GM19468 (cell line): Measurements from ENCODE around the gene SHANK3.
A peak's percentile ranks its signal among the peaks of the same experiment; 100 is the strongest.
"Not testable (repeated sequence)": the region's sequence is repeated elsewhere in the genome, so short reads cannot be mapped to it uniquely, and the experiment has no call there.

ENCODE experiments used
- ATAC-seq: cut with Tn5 transposase; IDR thresholded peaks from one replicate; pipeline ENCODE4 v1.9.1; 2021; ENCODE audit warnings: mild to moderate bottlenecking, moderate library complexity, moderate number of reproducible peaks; ENCODE audit not compliant: unreplicated experiment; ENCODE audit errors: extremely low read depth

SHANK3 gene

DNA sequence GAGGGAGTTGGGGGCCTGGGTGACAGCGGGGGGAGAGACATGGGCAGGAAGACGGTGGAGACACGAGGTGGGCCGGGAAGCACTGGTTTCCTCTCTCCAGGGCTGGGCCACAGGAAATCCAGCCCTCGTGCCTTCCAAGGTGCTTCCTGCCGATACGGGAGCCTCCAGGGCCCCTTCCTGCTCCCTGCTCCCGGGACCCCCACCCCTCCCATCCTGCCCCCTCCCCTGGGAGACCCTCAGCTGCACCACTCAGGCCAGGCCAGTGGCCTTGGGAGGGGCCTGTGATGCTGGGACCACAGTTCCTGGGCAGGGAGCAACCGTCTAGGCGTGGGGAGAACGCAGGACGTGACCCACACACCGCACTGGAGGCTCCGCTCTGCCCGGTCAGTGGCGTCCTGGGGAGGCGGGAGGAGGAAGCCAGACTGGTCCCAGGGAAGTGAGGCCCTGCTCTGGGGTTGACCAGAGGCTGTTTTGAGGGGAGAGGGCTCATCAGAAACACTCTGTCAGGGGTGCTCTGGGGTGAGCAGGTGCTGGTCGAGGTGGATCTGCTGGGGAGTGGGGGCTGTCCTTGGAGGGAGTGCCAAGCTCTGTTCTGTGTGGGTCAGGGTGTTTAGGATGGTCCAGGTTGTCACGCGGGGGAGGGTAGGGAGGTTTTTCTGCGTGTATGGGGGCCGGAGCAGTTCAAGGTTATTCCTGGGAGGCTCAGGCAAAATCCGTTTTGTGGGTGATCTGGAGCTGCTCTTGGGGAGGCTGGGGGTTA lies at the start of gene SHANK3:
Gene SHANK3 (plus strand): TSS at position 353 of the 760 bp plus-strand sequence.
- ATAC-seq = no peak

- ATAC-seq = no peak
Observed at GRCh38 chr22:50624347-50625130, 48.1 kb upstream of the SHANK3 start.

DNA sequence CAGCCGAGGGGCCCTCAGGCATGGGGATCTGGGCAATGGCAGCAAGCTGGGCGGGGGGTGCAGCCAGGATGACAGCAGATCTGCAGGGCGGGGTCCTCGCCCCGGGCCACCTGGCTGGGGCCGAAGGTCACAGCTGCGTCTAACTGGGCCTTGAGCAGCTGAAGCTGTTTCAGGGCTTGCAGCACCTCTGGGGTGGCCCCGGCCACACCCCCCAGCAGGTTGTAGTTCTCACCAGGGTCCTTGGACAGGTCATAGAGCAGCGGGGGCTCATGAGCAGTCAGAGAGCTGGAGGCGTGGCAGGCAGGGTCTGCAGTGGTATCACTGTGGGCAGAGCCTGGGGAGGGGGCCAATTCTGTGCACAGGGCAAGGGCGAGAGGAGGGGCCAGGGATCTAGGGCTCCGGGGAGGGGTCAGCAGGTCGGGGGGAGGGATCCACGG lies 47.5 kb upstream of the SHANK3 start:
- ATAC-seq = no peak

DNA sequence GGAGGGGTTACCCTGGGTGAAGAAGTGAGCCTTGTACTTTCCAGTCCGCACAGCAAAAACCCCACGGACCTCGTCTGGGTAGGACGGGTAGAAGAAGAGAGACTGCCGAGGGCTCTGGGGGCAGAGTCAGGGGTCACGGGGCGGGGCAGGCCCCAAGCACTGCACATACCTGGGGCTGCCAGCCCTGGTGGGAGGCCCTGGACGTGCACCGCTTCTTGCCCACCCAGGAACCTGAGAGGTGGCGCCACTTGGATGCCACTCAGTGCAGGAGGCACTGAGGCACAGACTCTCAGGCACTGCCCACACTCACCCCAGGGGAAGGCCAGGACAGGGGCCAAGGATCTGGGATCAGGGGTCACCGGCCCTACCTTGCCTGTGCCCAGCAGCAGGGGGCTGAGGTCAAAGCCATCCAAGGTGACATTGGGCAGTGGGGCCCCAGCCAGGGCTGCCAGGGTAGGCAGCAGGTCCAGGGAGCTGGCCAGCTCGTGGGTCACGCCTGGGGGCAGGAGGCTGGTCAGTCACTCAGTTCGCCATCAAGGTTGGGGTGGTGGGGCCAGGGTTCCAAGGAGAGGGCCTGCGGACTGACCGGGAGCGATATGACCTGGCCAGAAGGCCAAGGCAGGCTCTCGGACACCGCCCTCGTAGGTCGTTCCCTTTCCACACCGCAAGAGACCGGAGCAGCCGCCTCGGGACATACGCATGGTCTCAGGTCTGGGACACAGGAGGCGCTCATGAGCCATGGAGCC lies 46.9 kb upstream of the SHANK3 start:
- no peak for ATAC-seq

- no peak for ATAC-seq
Observed at GRCh38 chr22:50626314-50626849, 46.2 kb upstream of the SHANK3 start.

- no peak for ATAC-seq
Observed at GRCh38 chr22:50626850-50627641, 45.6 kb upstream of the SHANK3 start.

DNA sequence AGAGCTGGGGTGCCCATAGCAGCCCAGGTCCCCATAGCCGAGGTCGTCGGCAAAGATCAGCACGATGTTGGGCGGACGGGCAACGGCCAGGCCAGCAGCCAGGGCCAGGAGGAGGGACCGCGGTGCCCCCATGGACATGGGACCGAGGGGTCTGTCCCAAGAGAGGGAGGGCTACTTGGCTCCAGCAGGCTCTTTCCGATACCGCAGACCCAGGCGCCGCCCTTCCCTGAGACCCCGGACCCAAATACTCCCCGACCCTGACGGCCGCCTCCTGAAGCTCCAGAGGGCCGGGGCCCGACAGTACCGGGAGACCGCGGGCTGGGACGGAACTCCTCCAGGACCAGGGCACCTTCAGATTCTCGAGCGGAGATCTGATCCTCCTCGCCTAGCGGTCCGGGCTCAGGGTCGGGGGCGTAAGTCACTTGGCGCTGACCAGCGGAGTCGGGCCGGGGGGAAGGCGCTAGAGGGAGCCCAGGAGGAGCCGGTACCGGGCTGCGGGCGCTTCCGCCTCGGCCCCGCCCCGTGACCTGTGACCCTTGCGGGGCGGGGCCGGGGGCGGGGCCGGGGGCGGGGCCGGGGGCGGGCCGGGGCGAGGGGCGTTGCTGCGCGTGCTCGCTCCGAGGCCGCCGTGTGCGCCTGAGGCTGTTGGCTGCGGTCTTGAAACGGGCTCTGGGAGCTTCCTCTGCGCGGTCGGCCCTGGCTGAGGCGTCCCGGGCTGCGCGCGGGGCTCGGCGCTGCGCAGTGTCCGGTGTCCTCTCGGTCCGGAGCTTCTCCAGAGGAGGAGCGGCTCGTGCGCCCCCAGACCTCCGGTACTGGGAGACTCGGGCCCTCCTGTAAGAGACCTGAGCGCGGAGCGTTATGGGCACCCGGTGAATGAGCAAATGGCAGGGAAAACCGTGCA lies 44.7 kb upstream of the SHANK3 start, which contains the start of gene ARSA:
Gene ARSA (minus strand): TSS at position 511 of the 901 bp plus-strand sequence. CDS start 373 bp downstream, at position 138.
- ATAC-seq = peak; percentile 28

DNA sequence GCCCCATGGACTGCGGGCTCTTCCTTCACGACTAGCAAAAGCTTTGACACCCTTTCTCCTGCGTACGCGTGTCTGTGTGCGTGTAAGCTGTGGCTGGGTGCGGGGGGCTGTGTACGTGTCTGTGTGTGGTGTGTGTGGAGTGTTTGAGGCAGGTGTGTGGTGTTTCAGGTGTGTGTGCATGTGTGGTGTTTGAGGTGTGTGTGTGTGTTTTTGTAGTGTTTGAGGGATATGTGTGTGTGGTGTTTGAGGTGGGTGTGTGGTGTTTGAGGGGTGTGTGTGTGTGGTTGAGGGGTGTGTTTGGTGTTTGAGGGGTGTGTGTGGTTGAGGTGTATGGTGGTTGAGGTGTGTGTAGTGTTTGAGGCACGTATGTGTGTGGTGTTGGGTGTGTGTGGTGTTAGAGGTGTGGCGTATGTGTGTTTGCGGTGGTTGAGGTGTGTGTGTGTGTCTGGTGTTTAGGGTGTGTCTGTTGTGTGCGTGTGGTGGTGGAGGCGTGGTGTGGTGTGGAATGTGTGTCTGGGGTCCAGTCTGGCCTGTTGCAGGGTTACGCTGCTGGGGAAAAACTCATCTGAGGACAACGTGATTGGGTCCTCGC lies 44.0 kb upstream of the SHANK3 start:
- no peak for ATAC-seq

- ATAC-seq = no peak
Observed at GRCh38 chr22:50630376-50630775, 42.2 kb upstream of the SHANK3 start.

DNA sequence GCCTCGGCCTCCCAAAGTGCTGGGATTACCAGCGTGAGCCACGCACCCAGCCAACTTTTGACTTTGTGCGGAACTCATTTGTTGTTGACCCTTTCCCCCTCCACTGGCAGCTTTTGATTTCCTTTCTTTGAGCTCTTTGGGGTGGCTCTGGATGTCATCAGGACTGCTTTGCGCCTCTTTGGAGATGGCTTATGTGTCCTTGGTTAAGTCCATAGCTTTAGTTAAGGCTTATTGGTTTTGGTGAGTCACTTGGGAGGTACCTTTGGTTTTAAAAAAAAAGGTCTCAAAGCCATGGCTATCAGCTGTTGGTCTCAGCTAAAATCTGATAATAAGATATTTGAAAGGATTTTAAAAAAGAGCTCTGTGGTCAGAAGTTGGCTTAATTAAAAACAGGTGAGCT lies 39.5 kb upstream of the SHANK3 start:
- ATAC-seq = no peak

DNA sequence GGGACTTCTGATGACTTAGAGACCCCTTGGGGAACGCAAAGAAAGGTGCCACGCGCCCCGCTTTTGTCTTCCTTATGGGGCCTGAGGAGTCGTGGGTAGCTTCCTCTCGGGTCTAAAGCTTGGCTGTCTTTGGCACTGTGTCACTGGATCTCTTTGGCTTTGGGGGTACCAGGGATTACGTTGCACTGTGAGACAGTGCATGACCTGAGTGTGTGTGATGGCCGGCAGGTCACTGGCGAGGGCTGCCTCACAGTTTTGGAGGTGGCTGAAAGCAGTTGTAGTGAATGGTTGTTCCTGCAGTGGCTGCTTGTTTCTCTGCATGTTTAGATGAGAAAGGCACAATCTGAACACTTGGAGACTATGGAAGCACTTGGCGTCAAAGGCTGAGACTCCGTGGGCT lies 38.9 kb upstream of the SHANK3 start:
- ATAC-seq = no peak

DNA sequence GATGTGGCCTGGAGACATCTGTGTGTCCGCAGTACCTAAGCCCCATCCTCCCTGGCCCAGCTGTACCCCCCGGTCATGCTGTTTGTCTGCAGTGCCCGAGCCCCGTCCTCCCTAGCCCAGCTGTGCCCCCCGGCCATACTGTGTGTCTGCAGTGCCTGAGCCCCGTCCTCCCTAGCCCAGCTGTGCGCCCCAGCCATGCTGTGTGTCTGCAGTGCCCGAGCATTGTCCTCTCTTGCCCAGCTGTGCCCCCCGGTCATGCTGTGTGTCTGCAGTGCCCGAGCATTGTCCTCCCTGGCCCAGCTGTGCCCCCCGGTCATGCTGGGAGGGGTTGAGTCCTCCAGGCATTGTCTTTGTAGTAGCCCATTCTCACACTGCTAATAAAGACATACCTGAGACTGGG lies 37.0 kb upstream of the SHANK3 start:
- ATAC-seq = no peak

DNA sequence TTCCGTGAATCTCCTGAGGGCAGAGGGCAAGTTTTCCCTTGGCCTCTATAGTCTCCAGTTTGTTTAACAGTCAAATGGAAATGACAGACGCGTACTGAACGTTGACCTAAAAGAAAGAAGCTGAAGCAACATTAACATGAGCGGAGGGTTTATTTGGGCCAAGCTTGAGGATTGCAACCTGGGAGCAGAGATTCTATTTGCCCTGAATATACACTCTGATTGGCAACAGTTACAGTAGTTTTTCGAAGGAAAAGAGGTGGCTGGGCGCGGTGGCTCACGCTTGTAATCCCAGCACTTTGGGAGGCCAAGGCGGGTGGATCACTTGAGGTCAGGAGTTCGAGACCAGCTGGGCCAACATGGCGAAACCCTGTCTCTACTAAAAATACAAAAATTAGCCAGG lies 32.3 kb upstream of the SHANK3 start:
- ATAC-seq = not testable (repeated sequence)

GRCh38 chr22:50640857-50641647 lies 31.6 kb upstream of the SHANK3 start:
- no peak for ATAC-seq

DNA sequence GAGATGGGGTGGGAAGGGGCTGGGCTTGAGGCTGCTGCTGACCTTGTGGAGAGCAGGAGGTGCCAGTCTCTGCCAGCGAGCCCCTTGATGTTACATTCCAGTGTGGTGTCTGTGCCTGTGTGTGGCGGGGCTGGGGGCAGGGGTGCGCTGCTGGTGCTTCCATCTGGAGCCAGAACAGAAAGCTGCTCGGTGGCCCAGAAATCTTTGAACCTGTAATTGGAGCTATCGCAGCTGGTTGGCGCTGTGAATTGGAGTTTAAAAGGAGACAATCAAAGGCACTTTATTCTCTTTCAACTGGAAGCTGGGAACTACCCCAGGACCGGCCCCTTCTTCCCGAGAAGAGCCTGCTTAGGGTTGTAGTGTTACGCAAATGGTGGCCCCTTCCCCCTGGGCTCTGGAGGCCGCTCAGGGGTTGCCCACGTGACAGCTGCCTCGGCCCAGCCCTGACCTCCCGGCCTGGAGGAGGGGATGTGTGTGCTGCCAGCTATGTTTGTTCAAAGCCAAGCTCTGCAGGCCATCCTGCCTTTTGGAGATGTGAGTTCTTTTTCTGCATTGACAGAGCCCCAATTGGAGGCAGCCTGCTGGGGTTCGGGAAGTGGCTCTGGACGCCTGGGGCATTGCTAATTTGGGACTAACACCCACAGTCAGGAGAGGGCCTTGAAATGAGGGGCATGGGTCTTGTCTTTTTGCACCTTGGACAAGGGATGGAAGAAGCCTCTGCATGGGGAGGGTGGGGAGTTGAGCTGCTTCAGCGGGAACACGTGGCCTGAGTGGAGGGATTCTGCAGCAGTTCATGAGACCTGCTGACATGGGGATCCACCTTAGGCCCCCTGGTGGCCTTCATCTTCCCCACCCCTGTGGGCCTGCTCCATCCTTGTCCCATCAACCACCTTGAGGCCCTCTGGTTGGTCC lies 30.7 kb upstream of the SHANK3 start:
- no peak for ATAC-seq

GRCh38 chr22:50643021-50643820 lies 29.4 kb upstream of the SHANK3 start:
- ATAC-seq = not testable (repeated sequence)
